IMR-90 (cell line): ENCODE measurements around the gene ERC2. TPM values are rescaled to one million over a fixed set of nuclear protein-coding genes. Genes with fewer than 3 reads are reported as not detected.

Experiments used
- ATAC-seq: fragments of 200-7000 bp; cut with Tn5 transposase; 2 replicates; pipeline ENCODE4 v1.9.1; 2020; ENCODE audit warnings: low read depth, mild to moderate bottlenecking, moderate library complexity
- BruUV-seq: library from RNA; stranded (reverse); fragments of 400-500 nt; replicated peaks from 2 replicates; lab custom pipeline; 2021; lab: Mats Ljungman, UMichigan
- CTCF ChIA-PET: fragments of 300-600 bp; formaldehyde crosslinking; extraction: SDS; loops from one replicate; lab custom pipeline; 2021; ENCODE audit warnings: antibody characterized with exemption; lab: Yijun Ruan, JAX
- POLR2A ChIA-PET: fragments of 300-600 bp; sonication (Branson Sonifier 250); formaldehyde crosslinking; loops from one replicate; lab custom pipeline; 2022; ENCODE audit warnings: antibody characterized with exemption; ENCODE audit not compliant: unreplicated experiment; lab: Charles Lee
- DNase-seq: peaks from one replicate; pipeline ENCODE4 v3.0.0; 2013
- H2AFZ ChIP-seq: replicated peaks from 2 replicates; pipeline ENCODE3; 2013; ENCODE audit warnings: low read length, mild to moderate bottlenecking; ENCODE audit not compliant: poor library complexity
- H2AK5ac ChIP-seq: 2 replicates; pipeline ENCODE4 v1.6.1; 2013; ENCODE audit warnings: low read depth, low read length, inconsistent platforms
- H2AK9ac ChIP-seq: replicated peaks from 2 replicates; pipeline ENCODE3; 2013; ENCODE audit warnings: mild to moderate bottlenecking, low read depth, low read length, moderate library complexity; ENCODE audit not compliant: poor library complexity
- H2BK120ac ChIP-seq: 2 replicates; pipeline ENCODE4 v1.6.1; 2013; ENCODE audit warnings: low read depth, low read length, inconsistent platforms
- H2BK15ac ChIP-seq: 3 replicates; pipeline ENCODE4 v1.6.1; 2013; ENCODE audit warnings: low read depth, low read length, inconsistent platforms
- H2BK20ac ChIP-seq: 2 replicates; pipeline ENCODE4 v1.6.1; 2013; ENCODE audit warnings: low read depth, mild to moderate bottlenecking, inconsistent platforms, low read length, moderate library complexity
- H2BK5ac ChIP-seq: 2 replicates; pipeline ENCODE4 v1.6.1; 2013; ENCODE audit warnings: mild to moderate bottlenecking, low read depth, low read length, inconsistent platforms; ENCODE audit not compliant: poor library complexity, severe bottlenecking
- H3K14ac ChIP-seq: replicated peaks from 2 replicates; pipeline ENCODE4 v1.6.1; 2013; ENCODE audit warnings: low read depth, low read length, inconsistent platforms
- H3K18ac ChIP-seq: 2 replicates; pipeline ENCODE4 v1.6.1; 2013; ENCODE audit warnings: low read depth, low read length, control low read depth
- H3K23ac ChIP-seq: 2 replicates; pipeline ENCODE4 v1.6.1; 2013; ENCODE audit warnings: low read depth, low read length, inconsistent platforms
- H3K27ac ChIP-seq: 2 replicates; pipeline ENCODE4 v1.5.1; 2013; ENCODE audit warnings: mild to moderate bottlenecking, control low read depth, low read length; ENCODE audit not compliant: insufficient read depth
- H3K27me3 ChIP-seq: 2 replicates; pipeline ENCODE4 v1.6.1; 2013; ENCODE audit warnings: low read length; ENCODE audit not compliant: control insufficient read depth, insufficient read depth
- H3K36me3 ChIP-seq: 2 replicates; pipeline ENCODE4 v1.6.1; 2013; ENCODE audit warnings: low read length, mixed read lengths; ENCODE audit not compliant: control insufficient read depth, insufficient read depth
- H3K4ac ChIP-seq: 2 replicates; pipeline ENCODE4 v1.6.1; 2013; ENCODE audit warnings: low read depth, low read length, inconsistent platforms
- H3K4me1 ChIP-seq: 2 replicates; pipeline ENCODE4 v1.6.1; 2013; ENCODE audit warnings: low read length, mixed read lengths; ENCODE audit not compliant: control insufficient read depth, insufficient read depth
- H3K4me2 ChIP-seq: 2 replicates; pipeline ENCODE4 v1.6.1; 2013; ENCODE audit warnings: low read depth, mild to moderate bottlenecking, control low read depth, low read length, moderate library complexity
- H3K4me3 ChIP-seq: 2 replicates; pipeline ENCODE4 v1.5.1; 2013; ENCODE audit warnings: low read depth, mild to moderate bottlenecking, control low read depth, low read length, moderate library complexity; ENCODE audit not compliant: insufficient read depth
- H3K56ac ChIP-seq: 2 replicates; pipeline ENCODE4 v1.6.1; 2013; ENCODE audit warnings: low read length, inconsistent platforms; ENCODE audit not compliant: insufficient read depth; ENCODE audit errors: extremely low read depth
- H3K79me1 ChIP-seq, 2 experiments: 2 replicates each; pipeline ENCODE4 v1.6.1; 2013; ENCODE audit warnings: low read length in 2 of 2, inconsistent platforms in 1 of 2, low read depth in 1 of 2
- H3K9ac ChIP-seq: 2 replicates; pipeline ENCODE4 v1.6.1; 2013; ENCODE audit warnings: low read depth, low read length, control low read depth
- H3K9me1 ChIP-seq: 2 replicates; pipeline ENCODE4 v1.6.1; 2013; ENCODE audit warnings: low read length, inconsistent platforms; ENCODE audit not compliant: insufficient read depth
- H3K9me3 ChIP-seq: 2 replicates; pipeline ENCODE4 v1.6.1; 2013; ENCODE audit warnings: low read length; ENCODE audit not compliant: control insufficient read depth, insufficient read depth
- H4K20me1 ChIP-seq: 2 replicates; pipeline ENCODE4 v1.6.1; 2013; ENCODE audit warnings: low read length, inconsistent platforms; ENCODE audit not compliant: insufficient read depth
- H4K5ac ChIP-seq: 2 replicates; pipeline ENCODE4 v1.6.1; 2013; ENCODE audit warnings: mild to moderate bottlenecking, low read depth, low read length, control low read depth
- H4K8ac ChIP-seq, 2 experiments: 2 replicates each; pipeline ENCODE4 v1.6.1; 2013; ENCODE audit warnings: low read depth in 2 of 2, low read length in 2 of 2, control low read depth in 1 of 2, inconsistent platforms in 1 of 2
- H4K91ac ChIP-seq: 2 replicates; pipeline ENCODE4 v1.6.1; 2013; ENCODE audit warnings: low read depth, low read length, inconsistent platforms; ENCODE audit not compliant: insufficient read depth
- CEBPB ChIP-seq: IDR thresholded peaks from 2 replicates; pipeline ENCODE4 v1.6.1; 2012; ENCODE audit warnings: low read depth, low read length, improper control_type of control experiment
- CHD1 ChIP-seq: IDR thresholded peaks from 2 replicates; pipeline ENCODE4 v1.6.1; 2012; ENCODE audit warnings: low read depth, low read length, improper control_type of control experiment
- NFE2L2 ChIP-seq: fragments of 150-350 bp; IDR thresholded peaks from 2 replicates; pipeline ENCODE4 v1.6.1; 2016; ENCODE audit warnings: low read depth, mild to moderate bottlenecking, low read length
- POLR2A ChIP-seq: IDR thresholded peaks from 2 replicates; pipeline ENCODE4 v1.6.1; 2012; ENCODE audit warnings: mild to moderate bottlenecking, low read depth, low read length
- WGBS, 2 experiments: methylation state at CpG; one replicate each; pipeline versions ENCODE4 v1.1.5 to v1.1.7; 2013; ENCODE audit warnings: missing lambda C conversion rate in 2 of 2; ENCODE audit not compliant: insufficient read length in 1 of 2; ENCODE audit errors: extremely low coverage in 2 of 2; 5-methylcytosine and 5-hydroxymethylcytosine counted together
- dilution Hi-C: fragments of 300-500 bp; cut with HindIII; formaldehyde crosslinking; loops from one replicate; pipeline ENCODE4 v1.14.3; 2018; ENCODE audit warnings: low sequenced_read_pairs; ENCODE audit not compliant: unreplicated experiment
- in situ Hi-C: fragments of 300-500 bp; cut with MboI; formaldehyde crosslinking; loops from 3 replicates; pipeline ENCODE4 v1.14.3; 2019; ENCODE audit warnings: low sequenced_read_pairs, inconsistent platforms, mixed read lengths
- intact Hi-C: fragments of 100-400 bp; cut with micrococcal nuclease; formaldehyde crosslinking; loops from 2 replicates; pipeline ENCODE4 v1.10.0; 2022
- polyA plus RNA-seq, 3 experiments: library from polyadenylated mRNA; depleted of rRNA; stranded (reverse); fragments of >200 nt; gene quantifications; 2 replicates each; pipeline ENCODE4 v1.2.3, GENCODE V29; 2012; ENCODE audit warnings: low replicate concordance in 1 of 3
- total RNA-seq: library from RNA; depleted of rRNA; stranded (reverse); fragments of >200 nt; gene quantifications from 2 replicates; pipeline ENCODE4 v1.2.3, GENCODE V29; 2012

Gene ERC2
- total and polyA plus RNA-seq, 2 of the 4 experiments (the other 2 are of a cell fraction): 0.17 to 0.18 TPM

- Histone ChIP-seq H3K79me1 (peaks cover 24 to 58% of the 10 kb centered on the region in 2 experiments), H2AK9ac (no peak overlapping the region), H3K27ac (peak overlapping the region; percentile 51; the same call in 1 of the 2 replicates), H2AK5ac (no peak overlapping the region), H4K5ac (no peak overlapping the region), H3K27me3 (no peaks in the 10 kb centered on the region), H2BK15ac (no peak overlapping the region), H3K4me2 (peak overlapping the region; percentile 20; the same call in 1 of the 2 replicates), H3K14ac (0 out of 2 replicates have a peak overlapping the region, but pooled peaks have one; percentile 2), H3K23ac (peak overlapping the region; percentile 35; the same call in 1 of the 2 replicates), H3K18ac (peak overlapping the region; percentile 50; the same call in 1 of the 2 replicates), H2BK120ac (peak overlapping the region; percentile 74), H3K9ac (no peak overlapping the region; the same call in 1 of the 2 replicates), H3K9me1 (peaks cover 21% of the 10 kb centered on the region), H4K8ac (peak overlapping the region in 1 of 2 experiments; percentile 38; a peak in 2 of 4 replicates), H2BK5ac (peak overlapping the region; percentile 79), H2BK20ac (peak overlapping the region; percentile 27; the same call in 1 of the 2 replicates), H3K9me3 (no peaks in the 10 kb centered on the region), H2AFZ (no peak overlapping the region), H3K56ac (no peak overlapping the region), H3K4ac (peak overlapping the region; percentile 11; the same call in 1 of the 2 replicates), H4K91ac (peak overlapping the region; percentile 7; the same call in 1 of the 2 replicates), H3K4me3 (no peak overlapping the region), H3K4me1 (peaks cover 18% of the 10 kb centered on the region), H3K36me3 (peaks cover 40% of the 10 kb centered on the region), H4K20me1 (peaks cover 29% of the 10 kb centered on the region)
- ChIA-PET POLR2A (interaction anchor here (0.5 to 0.6 kb wide), 3 partner anchors 172 to 1038 kb away, joined by 3 to 4 read pairs (median 4); no protein-coding TSS in a partner anchor), CTCF (no interaction called here)
- intact Hi-C loops (loop anchor here (5.0 kb wide), 1 partner anchor 136 kb away; no protein-coding TSS in a partner anchor), dilution Hi-C loops (no loop called here), in situ Hi-C loops (loop anchor here (10.0 kb wide), 1 partner anchor 133 kb away; no protein-coding TSS in a partner anchor)
- no TSS peak for BruUV-seq
- TF ChIP-seq POLR2A: no peak
- TF ChIP-seq CEBPB: no peak
- TF ChIP-seq CHD1: no peak
- no peak for TF ChIP-seq NFE2L2
- WGBS, 2 experiments: no CpG with 5 or more reads among the region's 5 CpGs
- DNase-seq (peak; percentile 81), ATAC-seq (peak; percentile 14; the same call in 1 of the 2 replicates)
These were observed 1000.0 kb downstream of the ERC2 start for GRCh38 chr3:55468251-55468650.
